K562 (cell line): ENCODE data around the gene DNASE1L1. TPM values are rescaled to one million over a fixed set of nuclear protein-coding genes. Genes with fewer than 3 reads are reported as not detected.

Experiments
- ARID2 ChIP-seq: fragments of 450-650 bp; IDR thresholded peaks from 2 replicates; pipeline ENCODE4 v1.6.1; 2017; ENCODE audit warnings: antibody characterized with exemption, mild to moderate bottlenecking
- ATF4 ChIP-seq: fragments of 450-650 bp; formaldehyde crosslinking; IDR thresholded peaks from 2 replicates; pipeline ENCODE4 v1.4.0; 2022; ENCODE audit warnings: mild to moderate bottlenecking, moderate library complexity
- C11orf30 ChIP-seq: fragments of 450-650 bp; IDR thresholded peaks from 2 replicates; pipeline ENCODE4 v1.6.1; 2016; ENCODE audit warnings: low read depth, mild to moderate bottlenecking
- CBX8 ChIP-seq: fragments of 200-600 bp; sonication (generic); IDR thresholded peaks from 2 replicates; pipeline ENCODE4 v1.6.1; 2012; ENCODE audit warnings: borderline replicate concordance, mixed run types, low read depth, mild to moderate bottlenecking, moderate library complexity, mixed read lengths, low read length, control low read depth, inconsistent platforms; ENCODE audit not compliant: poor library complexity, severe bottlenecking; ENCODE audit errors: extremely low read depth
- ETS1 ChIP-seq: conservative IDR thresholded peaks from 2 replicates; pipeline ENCODE4 v1.6.1; 2011; ENCODE audit warnings: low read depth, mild to moderate bottlenecking, low read length; ENCODE audit not compliant: control insufficient read depth
- GTF2E2 ChIP-seq: fragments of 200-800 bp; sonication (Bioruptor generic); IDR thresholded peaks from 2 replicates; pipeline ENCODE4 v1.6.1; 2016; ENCODE audit warnings: missing genetic modification characterization, missing compliant biosample characterization
- HDAC2 ChIP-seq: fragments of 450-650 bp; IDR thresholded peaks from 2 replicates; pipeline ENCODE4 v1.6.1; 2016; ENCODE audit warnings: mild to moderate bottlenecking
- JUND ChIP-seq, 2 experiments: IDR thresholded peaks; 2 replicates in 1 of 2; 3 replicates in 1 of 2; pipeline ENCODE4 v1.6.1; 2011; ENCODE audit warnings: borderline replicate concordance in 2 of 2, low read depth in 2 of 2, low read length in 2 of 2, improper control_type of control experiment in 1 of 2, missing biosample characterization in 1 of 2, missing genetic modification characterization in 1 of 2, missing genetic modification reagents in 1 of 2
- MCM3 ChIP-seq: fragments of 450-650 bp; IDR thresholded peaks from 2 replicates; pipeline ENCODE4 v1.6.1; 2016
- TRIM28 ChIP-seq: fragments of 450-650 bp; IDR thresholded peaks from 2 replicates; pipeline ENCODE4 v1.6.1; 2017
- ZNF318 ChIP-seq, 2 experiments: fragments of 450-650 bp; IDR thresholded peaks; 2 replicates each; pipeline ENCODE4 v1.6.1; 2016; ENCODE audit warnings: mild to moderate bottlenecking in 2 of 2, borderline replicate concordance in 1 of 2, low read depth in 1 of 2, moderate library complexity in 1 of 2
- ZNF586 ChIP-seq: fragments of 450-650 bp; formaldehyde crosslinking; conservative IDR thresholded peaks from 2 replicates; pipeline ENCODE4 v1.4.0; 2020; ENCODE audit warnings: mild to moderate bottlenecking, moderate library complexity
- polyA plus RNA-seq, 8 experiments: library from polyadenylated mRNA; depleted of rRNA in 4 of 8; stranded (reverse) in 5 of 8; unstranded in 3 of 8; fragments of >200 nt; fragmentation: Nextera tagmentation in 2 of 8; fragmentation: Illumina TruSeq in 1 of 8; extraction: Ambion mirVana in 2 of 8; extraction: Trizol in 1 of 8; gene quantifications; 2 replicates each; pipeline versions ENCODE4 v1.2.1 to v1.2.3, GENCODE V29; 2011 to 2014; ENCODE audit warnings: inconsistent platforms in 1 of 8, missing spikeins in 1 of 8
- total RNA-seq, 7 experiments: library from RNA; depleted of rRNA in 6 of 7; stranded (reverse); fragments of >200 nt in 6 of 7; fragmentation: Illumina TruSeq in 2 of 7; extraction: Trizol in 2 of 7; gene quantifications; 2 replicates each; pipeline versions ENCODE4 v1.2.1 to v1.2.3, GENCODE V29; 2011 to 2021; ENCODE audit warnings: low replicate concordance in 1 of 7
- TF ChIP-seq, protein P1 (sequence below): fragments of 250-450 bp; sonication (Bioruptor Pico); IDR thresholded peaks from 2 replicates; pipeline ENCODE4 v1.6.1; 2021; ENCODE audit warnings: mild to moderate bottlenecking

Gene DNASE1L1
- total and polyA plus RNA-seq, 9 of the 15 experiments (the other 6 are each of a cell fraction or from before 2014, with no cell fraction given): 0.73 to 12.6 (median 7.9) TPM

DNA sequence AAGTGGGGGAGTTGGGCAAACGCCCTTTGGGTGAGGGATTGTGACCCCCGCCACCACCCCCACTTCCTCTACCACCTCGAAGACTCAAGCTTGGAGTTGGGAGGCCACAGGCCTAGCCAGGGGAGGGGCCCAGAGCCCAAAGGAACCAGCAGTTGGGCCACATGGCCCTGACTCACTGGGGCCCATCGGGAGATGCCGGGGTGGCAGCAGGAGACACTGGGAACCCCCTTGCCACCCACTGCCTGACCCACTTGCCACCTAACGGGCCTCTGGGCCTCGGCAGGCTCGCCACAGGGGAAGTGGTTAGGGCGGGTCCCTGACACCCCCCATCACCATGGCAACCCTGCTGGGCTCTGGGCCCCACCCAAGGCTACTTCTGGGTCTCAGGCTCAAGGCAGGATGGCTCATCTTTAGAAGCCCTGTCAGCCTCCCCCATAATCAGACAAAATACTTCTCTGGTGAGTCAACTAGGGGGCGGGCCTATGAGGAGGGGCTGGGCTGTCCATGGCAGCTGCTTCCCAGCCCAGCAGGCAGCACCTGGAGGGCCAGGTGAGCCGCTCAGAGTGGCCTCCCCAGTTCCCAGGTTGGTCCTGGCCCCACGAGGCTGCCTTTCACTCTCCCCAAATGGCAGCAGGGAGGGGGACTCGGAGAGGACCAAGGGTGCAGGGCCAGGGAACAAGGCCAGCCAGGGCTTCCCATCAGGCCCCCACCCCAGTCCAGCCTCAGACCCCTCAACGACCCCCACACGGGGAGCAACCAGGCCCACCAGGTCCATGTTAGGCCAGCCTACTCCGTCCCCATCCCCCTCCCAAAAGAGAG lies 40.2 kb downstream of the DNASE1L1 start (continued):
- no peak; the same call in 1 of the 2 replicates for TF ChIP-seq GTF2E2 (tag)
- TF ChIP-seq MCM3: no peak
- TF ChIP-seq, protein P1, sequence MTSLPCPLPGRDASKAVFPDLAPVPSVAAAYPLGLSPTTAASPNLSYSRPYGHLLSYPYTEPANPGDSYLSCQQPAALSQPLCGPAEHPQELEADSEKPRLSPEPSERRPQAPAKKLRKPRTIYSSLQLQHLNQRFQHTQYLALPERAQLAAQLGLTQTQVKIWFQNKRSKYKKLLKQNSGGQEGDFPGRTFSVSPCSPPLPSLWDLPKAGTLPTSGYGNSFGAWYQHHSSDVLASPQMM (CRISPR knock-in tag): no peak
- 0 out of 2 replicates have a peak, but pooled peaks have one; percentile 49 for TF ChIP-seq HDAC2
- no peak; the same call in 1 of the 2 replicates for TF ChIP-seq ETS1
- no peak for TF ChIP-seq TRIM28
- no peak for TF ChIP-seq ATF4 (CRISPR knock-in tag)
- no peak for TF ChIP-seq ZNF318 (IDR thresholded peaks at IDR 0.05; ENCODE audit: borderline replicate concordance in 1 of 2, low read depth in 1 of 2)
- TF ChIP-seq ARID2: no peak
- no peak for TF ChIP-seq C11orf30
- peak; percentile 98 for TF ChIP-seq JUND (IDR thresholded peaks at IDR 0.05; ENCODE audit: borderline replicate concordance, low read depth, low read length)
- TF ChIP-seq JUND (tag; IDR thresholded peaks at IDR 0.05; ENCODE audit: borderline replicate concordance, low read depth, low read length): peak; percentile 90; the same call in 2 of the 3 replicates
- TF ChIP-seq ZNF586 (CRISPR knock-in tag): no peak
- TF ChIP-seq CBX8: no peak
